Testis (tissue), 3 donors: Measurements from ENCODE around the gene ABCC4. TPM values are rescaled to one million over a fixed set of nuclear protein-coding genes. Genes with fewer than 3 reads are reported as not detected.

Experiments
- DNase-seq: peaks from one replicate; pipeline ENCODE4 v3.0.0-alpha.2; 2019
- H3K27ac ChIP-seq, 2 donors: fragments of 200-600 bp; sonication (generic); one replicate each; pipeline ENCODE4 v1.5.1; 2019
- H3K27me3 ChIP-seq: fragments of 200-600 bp; sonication (generic); one replicate; pipeline ENCODE4 v1.5.1; 2019
- H3K36me3 ChIP-seq: fragments of 200-600 bp; sonication (generic); one replicate; pipeline ENCODE4 v1.5.1; 2017; ENCODE audit warnings: low read depth; ENCODE audit errors: missing control alignments
- H3K4me1 ChIP-seq: fragments of 200-600 bp; sonication (generic); one replicate; pipeline ENCODE4 v1.5.1; 2019
- H3K4me3 ChIP-seq, 2 donors: fragments of 200-600 bp; sonication (generic); one replicate each; pipeline ENCODE4 v1.5.1; 2017 to 2019
- H3K9me3 ChIP-seq: fragments of 200-600 bp; sonication (generic); one replicate; pipeline ENCODE4 v1.5.1; 2017
- POLR2A ChIP-seq: fragments of 450-650 bp; IDR thresholded peaks from one replicate; pipeline ENCODE4 v1.6.1; 2017; ENCODE audit warnings: antibody characterized with exemption, mild to moderate bottlenecking, moderate library complexity
- WGBS, 2 donors: methylation state at CpG; one replicate each; pipeline ENCODE4 v1.1.5; 2018; 5-methylcytosine and 5-hydroxymethylcytosine counted together
- intact Hi-C: fragments of 100-400 bp; cut with DNase I; formaldehyde crosslinking; loops from one replicate; pipeline ENCODE4 v1.15.1; 2023; ENCODE audit warnings: low total_unique reads
- polyA plus RNA-seq: library from polyadenylated mRNA; stranded (reverse); fragments of 350-450 nt; fragmentation: Illumina TruSeq; extraction: RNeasy Lipid Tissue Mini Kit (QIAGEN cat#74804); gene quantifications from one replicate; pipeline ENCODE4 v1.2.3, GENCODE V29; 2014; ENCODE audit warnings: low read depth, low replicate concordance; ENCODE audit not compliant: insufficient read depth
- total RNA-seq, 2 donors: library from RNA; depleted of rRNA; stranded (reverse); fragments of >200 nt; gene quantifications; one replicate each; pipeline ENCODE4 v1.2.3, GENCODE V29; 2016
- TF ChIP-seq, protein P1 (sequence below), 3 experiments: fragments of 450-650 bp in 2 of 3; fragments of 200-600 bp in 1 of 3; sonication (generic) in 1 of 3; IDR thresholded peaks; one replicate each; pipeline ENCODE4 v1.5.1; 2016 to 2019; ENCODE audit warnings: antibody characterized with exemption in 3 of 3, mild to moderate bottlenecking in 2 of 3, moderate library complexity in 1 of 3

The ABCC4 gene
- total and polyA plus RNA-seq, 3 donors from 2014 or later: 11.0 to 23.5 (median 14.9) TPM

DNA sequence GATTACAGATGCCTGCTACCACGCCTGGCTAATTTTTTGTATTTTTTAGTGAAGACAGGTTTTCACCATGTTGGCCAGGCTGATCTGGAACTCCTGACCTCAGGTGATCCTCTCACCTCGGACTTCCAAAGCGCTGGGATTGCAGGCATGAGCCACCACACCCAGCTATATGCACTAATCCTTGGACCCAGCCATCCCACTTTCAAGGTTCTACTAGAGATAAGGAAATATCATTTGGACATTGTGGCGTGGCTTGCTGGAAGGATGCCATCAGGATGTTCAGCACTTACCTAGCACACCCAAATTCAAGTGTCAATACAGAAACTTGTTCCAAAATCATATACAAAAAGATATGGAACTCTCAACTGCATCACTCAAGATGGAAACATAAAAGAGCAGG is 136.4 kb downstream of the ABCC4 start:
- Histone ChIP-seq H3K4me1 (no peaks in the 10 kb centered on the region), H3K27ac (no peak overlapping the region), H3K4me3 (no peak overlapping the region), H3K36me3 (no peaks in the 10 kb centered on the region), H3K27me3 (no peaks in the 10 kb centered on the region), H3K9me3 (no peaks in the 10 kb centered on the region)
- intact Hi-C loops: no loop called here
- no peak for DNase-seq
- 92 to 98% methylated on average over 4 of the region's 4 CpGs for WGBS, 2 donors
- no peak for TF ChIP-seq POLR2A
- TF ChIP-seq, protein P1, sequence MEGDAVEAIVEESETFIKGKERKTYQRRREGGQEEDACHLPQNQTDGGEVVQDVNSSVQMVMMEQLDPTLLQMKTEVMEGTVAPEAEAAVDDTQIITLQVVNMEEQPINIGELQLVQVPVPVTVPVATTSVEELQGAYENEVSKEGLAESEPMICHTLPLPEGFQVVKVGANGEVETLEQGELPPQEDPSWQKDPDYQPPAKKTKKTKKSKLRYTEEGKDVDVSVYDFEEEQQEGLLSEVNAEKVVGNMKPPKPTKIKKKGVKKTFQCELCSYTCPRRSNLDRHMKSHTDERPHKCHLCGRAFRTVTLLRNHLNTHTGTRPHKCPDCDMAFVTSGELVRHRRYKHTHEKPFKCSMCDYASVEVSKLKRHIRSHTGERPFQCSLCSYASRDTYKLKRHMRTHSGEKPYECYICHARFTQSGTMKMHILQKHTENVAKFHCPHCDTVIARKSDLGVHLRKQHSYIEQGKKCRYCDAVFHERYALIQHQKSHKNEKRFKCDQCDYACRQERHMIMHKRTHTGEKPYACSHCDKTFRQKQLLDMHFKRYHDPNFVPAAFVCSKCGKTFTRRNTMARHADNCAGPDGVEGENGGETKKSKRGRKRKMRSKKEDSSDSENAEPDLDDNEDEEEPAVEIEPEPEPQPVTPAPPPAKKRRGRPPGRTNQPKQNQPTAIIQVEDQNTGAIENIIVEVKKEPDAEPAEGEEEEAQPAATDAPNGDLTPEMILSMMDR (IDR thresholded peaks at IDR 0.05): no peak

DNA sequence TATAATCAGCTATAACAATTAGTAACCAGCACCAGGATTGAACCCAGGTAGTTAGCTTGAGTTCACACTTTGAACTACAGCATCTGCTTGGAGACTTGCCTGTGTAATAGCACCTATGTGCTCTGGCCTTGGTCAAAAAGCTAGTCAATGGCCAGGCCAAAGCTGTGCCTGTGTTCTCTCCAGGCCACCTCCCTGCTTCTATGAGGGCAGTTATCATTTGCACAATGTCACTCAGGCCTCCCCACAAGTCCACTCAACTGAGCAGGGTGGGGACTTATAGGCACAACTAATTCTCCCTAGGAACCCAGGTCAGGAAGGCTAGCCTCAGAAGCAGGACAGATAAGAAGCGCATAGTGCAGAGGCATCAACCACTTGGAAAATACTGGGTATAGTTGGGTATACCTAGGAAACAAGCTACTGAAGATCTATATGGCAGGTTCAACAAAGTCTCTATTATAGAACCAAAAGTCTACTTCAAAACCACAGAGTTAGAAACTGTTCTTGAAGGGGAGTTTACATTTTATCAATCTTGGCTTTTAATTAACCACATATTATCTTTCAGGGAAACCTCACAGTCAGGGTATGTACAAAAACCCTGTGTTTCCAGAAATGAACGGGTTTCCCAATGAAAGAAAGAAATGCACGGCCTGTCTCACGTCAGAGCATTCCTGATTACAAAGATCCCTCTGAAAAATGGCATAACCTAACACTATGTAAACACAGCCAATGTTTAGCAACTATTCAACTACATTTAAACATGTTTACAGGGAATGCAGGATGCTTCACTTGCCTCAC is 140.9 kb downstream of the ABCC4 start:
- no peaks in the 10 kb centered on the region for H3K36me3 ChIP-seq
- H3K4me3 ChIP-seq: no peak overlapping the region
- H3K27me3 ChIP-seq: no peaks in the 10 kb centered on the region
- TF ChIP-seq, protein P1 (IDR thresholded peaks at IDR 0.05): no peak
- no peak for TF ChIP-seq POLR2A
- DNase-seq: no peak
- no peak overlapping the region for H3K27ac ChIP-seq
- intact Hi-C loops: no loop called here
- H3K9me3 ChIP-seq: no peaks in the 10 kb centered on the region
- H3K4me1 ChIP-seq: no peaks in the 10 kb centered on the region
- WGBS, 2 donors: 62 to 69% methylated on average over 4 of the region's 4 CpGs

DNA sequence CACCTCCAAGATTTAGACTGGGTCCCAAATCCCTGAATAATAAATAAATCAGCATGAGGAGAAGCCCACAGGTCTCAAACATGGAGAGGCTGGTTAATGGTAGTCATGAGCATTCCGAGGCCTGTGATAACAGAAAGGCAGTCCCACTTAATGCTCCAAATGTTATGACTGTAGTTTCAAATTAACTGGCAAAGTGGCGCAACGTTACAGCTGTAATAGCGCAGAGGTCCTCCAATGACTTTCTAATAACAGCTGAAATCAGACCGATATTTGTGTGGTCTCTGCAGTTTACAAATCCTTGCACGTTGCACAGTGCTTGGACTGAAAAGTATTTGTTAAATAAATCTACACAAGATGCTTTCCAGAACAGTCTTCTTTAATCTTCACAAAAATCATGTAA is 141.8 kb downstream of the ABCC4 start:
- no peaks in the 10 kb centered on the region for H3K27me3 ChIP-seq
- H3K27ac ChIP-seq: no peak overlapping the region
- intact Hi-C loops: no loop called here
- TF ChIP-seq POLR2A: no peak
- TF ChIP-seq, protein P1 (IDR thresholded peaks at IDR 0.05): no peak
- 96 to 97% methylated on average over 4 to 6 of the region's 6 CpGs for WGBS, 2 donors
- H3K4me3 ChIP-seq: no peak overlapping the region
- no peaks in the 10 kb centered on the region for H3K36me3 ChIP-seq
- no peak for DNase-seq
- H3K4me1 ChIP-seq: no peaks in the 10 kb centered on the region
- no peaks in the 10 kb centered on the region for H3K9me3 ChIP-seq

DNA sequence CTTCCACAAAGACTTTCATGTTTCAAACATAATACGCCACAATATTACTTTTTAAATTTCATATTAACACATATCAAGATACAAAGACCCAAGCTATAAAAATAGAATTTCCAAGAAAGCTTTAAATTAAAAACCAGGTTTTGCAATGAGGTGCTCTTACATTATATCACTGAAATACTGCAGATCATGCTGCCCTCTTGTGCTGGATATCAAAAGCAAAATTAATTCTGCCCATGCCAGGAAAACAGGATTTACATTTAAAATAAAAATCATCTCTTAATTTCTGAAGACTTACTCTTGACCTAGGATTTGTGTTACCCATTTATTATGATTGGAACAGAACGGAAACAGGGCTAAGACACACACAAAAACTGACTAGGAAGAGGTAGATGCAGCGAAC is 145.0 kb downstream of the ABCC4 start:
- H3K27ac ChIP-seq: no peak overlapping the region
- no peaks in the 10 kb centered on the region for H3K9me3 ChIP-seq
- H3K36me3 ChIP-seq: no peaks in the 10 kb centered on the region
- 92 to 94% methylated on average over 3 of the region's 3 CpGs for WGBS, 2 donors
- no peaks in the 10 kb centered on the region for H3K27me3 ChIP-seq
- TF ChIP-seq, protein P1 (IDR thresholded peaks at IDR 0.05): peak in 1 of 3 experiments; percentile 25
- TF ChIP-seq POLR2A: no peak
- intact Hi-C loops: no loop called here
- H3K4me3 ChIP-seq: no peak overlapping the region
- no peak for DNase-seq
- H3K4me1 ChIP-seq: no peaks in the 10 kb centered on the region

DNA sequence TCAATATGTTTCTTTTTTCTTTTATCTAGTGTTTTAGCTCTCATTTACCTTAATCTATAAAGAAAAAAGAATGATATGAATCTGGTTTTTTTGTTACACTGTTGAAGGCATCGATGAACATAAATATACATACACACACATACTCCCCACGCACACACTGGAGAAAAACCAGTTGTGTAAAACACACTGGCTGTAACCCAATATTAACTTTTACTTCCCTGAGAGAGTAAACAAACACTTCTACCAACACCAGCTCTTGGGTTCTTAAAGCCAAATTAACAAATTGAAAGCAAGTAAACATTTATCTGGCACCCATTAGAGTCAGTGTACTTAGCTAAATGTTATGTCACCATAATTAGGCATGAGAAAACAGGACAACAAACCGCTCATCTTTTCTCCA is 145.7 kb downstream of the ABCC4 start:
- WGBS, 2 donors: 53 to 69% methylated on average over 3 of the region's 3 CpGs
- Histone ChIP-seq H3K27ac (no peak overlapping the region), H3K4me3 (no peak overlapping the region), H3K9me3 (no peaks in the 10 kb centered on the region), H3K4me1 (no peaks in the 10 kb centered on the region), H3K27me3 (no peaks in the 10 kb centered on the region), H3K36me3 (no peaks in the 10 kb centered on the region)
- no peak for TF ChIP-seq POLR2A
- TF ChIP-seq, protein P1 (IDR thresholded peaks at IDR 0.05): no peak
- intact Hi-C loops: no loop called here
- no peak for DNase-seq
